ENCODE results near the gene PLPPR2.

Gene PLPPR2

GRCh38 chr19:11364296-11364904, 9.2 kb downstream of the PLPPR2 start:
- Histone ChIP-seq H3K4me3 (ENCODE audit: low read length) (no peak overlapping the region), H3K9ac (ENCODE audit: low read depth, low read length) (no peak overlapping the region), H3K9me3 (ENCODE audit: insufficient read depth, low read depth, low read length) (no peaks in the 10 kb centered on the region), H3K4me1 (ENCODE audit: insufficient read depth, low read length) (peaks cover 2% of the 10 kb centered on the region; the same call in 1 of the 2 replicates), H3K27ac (ENCODE audit: low read length) (no peak overlapping the region), H3K27me3 (ENCODE audit: insufficient read depth, low read length) (peaks cover 14% of the 10 kb centered on the region; the same call in 1 of the 2 replicates), H3K36me3 (ENCODE audit: insufficient read depth, low read depth, low read length) (no peaks in the 10 kb centered on the region)

DNA sequence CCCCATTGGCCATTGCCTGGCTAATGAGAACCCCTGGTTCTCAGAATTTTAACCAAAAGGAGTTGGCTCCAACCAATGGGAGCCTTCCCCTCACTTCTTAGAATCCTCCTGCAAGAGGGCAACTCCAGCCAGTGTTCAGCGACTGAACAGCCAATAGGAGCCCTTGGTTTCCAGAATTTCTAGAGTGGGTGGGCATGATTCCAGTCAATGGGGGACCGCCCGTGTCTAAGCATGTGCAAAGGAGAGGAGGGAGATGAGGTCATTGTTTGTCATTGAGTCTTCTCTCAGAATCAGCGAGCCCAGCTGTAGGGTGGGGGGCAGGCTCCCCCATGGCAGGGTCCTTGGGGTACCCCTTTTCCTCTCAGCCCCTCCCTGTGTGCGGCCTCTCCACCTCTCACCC, 9.7 kb downstream of the PLPPR2 start:
- Histone ChIP-seq H3K27me3 (ENCODE audit: insufficient read depth, low read length) (peaks cover 10% of the 10 kb centered on the region; the same call in 1 of the 2 replicates), H3K4me1 (ENCODE audit: insufficient read depth, low read length) (peaks cover 2% of the 10 kb centered on the region; the same call in 1 of the 2 replicates), H3K36me3 (ENCODE audit: insufficient read depth, low read depth, low read length) (no peaks in the 10 kb centered on the region), H3K27ac (ENCODE audit: low read length) (no peak overlapping the region), H3K4me3 (ENCODE audit: low read length) (no peak overlapping the region), H3K9me3 (ENCODE audit: insufficient read depth, low read depth, low read length) (no peaks in the 10 kb centered on the region), H3K9ac (ENCODE audit: low read depth, low read length) (no peak overlapping the region)

DNA sequence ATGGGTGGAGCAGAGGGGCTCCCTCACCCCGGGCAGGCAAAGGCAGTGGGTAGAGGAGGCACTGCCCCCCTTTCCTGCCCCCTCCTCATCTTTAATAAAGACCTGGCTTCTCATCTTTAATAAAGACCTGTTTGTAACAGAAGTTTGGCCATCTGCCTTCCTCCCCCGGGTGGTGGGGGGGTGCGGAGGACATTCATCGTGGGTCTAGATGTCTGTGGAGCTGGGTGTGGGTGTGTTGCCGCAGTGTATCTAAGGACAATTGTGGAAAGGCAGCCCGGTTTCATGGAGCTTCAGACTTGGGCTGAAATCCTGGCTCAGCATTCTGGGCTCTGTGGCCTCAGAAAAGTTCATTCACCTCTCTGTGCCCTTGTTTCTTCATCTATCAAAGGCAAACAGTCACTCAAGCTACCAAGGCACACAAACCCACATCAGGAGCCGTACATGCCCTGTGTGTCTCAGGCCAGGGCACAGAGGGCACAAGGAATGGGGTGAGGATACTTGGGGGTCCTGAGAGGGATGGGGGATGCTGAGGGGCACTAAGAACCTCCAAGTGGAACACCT, 10.4 kb downstream of the PLPPR2 start:
- Histone ChIP-seq H3K36me3 (ENCODE audit: insufficient read depth, low read depth, low read length) (no peaks in the 10 kb centered on the region), H3K27ac (ENCODE audit: low read length) (no peak overlapping the region), H3K4me1 (ENCODE audit: insufficient read depth, low read length) (peaks cover 2% of the 10 kb centered on the region; the same call in 1 of the 2 replicates), H3K9ac (ENCODE audit: low read depth, low read length) (no peak overlapping the region), H3K4me3 (ENCODE audit: low read length) (no peak overlapping the region), H3K27me3 (ENCODE audit: insufficient read depth, low read length) (peaks cover 6% of the 10 kb centered on the region; the same call in 1 of the 2 replicates), H3K9me3 (ENCODE audit: insufficient read depth, low read depth, low read length) (no peaks in the 10 kb centered on the region)

DNA sequence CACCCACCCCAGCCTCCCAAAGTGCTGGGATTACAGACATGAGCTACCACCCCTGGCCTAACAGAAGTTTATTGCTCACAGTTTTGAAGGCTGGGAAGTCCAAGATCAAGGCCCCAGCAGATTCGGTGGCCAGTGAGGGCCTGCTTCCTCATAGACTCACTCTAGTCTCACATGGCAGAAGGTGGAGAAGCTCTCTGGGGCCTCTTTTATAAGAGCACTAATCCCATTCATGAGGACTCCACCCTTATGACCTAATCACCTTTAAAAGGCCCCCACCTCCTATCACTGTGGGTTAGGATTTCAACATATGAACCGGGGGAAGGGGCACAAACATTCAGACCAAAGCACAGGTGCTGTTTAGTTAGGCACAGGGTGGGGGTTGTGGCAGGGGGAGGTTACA, 12.3 kb downstream of the PLPPR2 start:
- H3K27me3 ChIP-seq (ENCODE audit: insufficient read depth, low read length) = no peaks in the 10 kb centered on the region
- H3K27ac ChIP-seq (ENCODE audit: low read length) = no peak overlapping the region

GRCh38 chr19:11370744-11371143, 15.5 kb downstream of the PLPPR2 start:
- no peaks in the 10 kb centered on the region for H3K27me3 ChIP-seq (ENCODE audit: insufficient read depth, low read length)
- H3K27ac ChIP-seq (ENCODE audit: low read length) = no peak overlapping the region
- H3K9me3 ChIP-seq (ENCODE audit: insufficient read depth, low read depth, low read length) = no peaks in the 10 kb centered on the region
- no peak overlapping the region for H3K9ac ChIP-seq (ENCODE audit: low read depth, low read length)
- peaks cover 3% of the 10 kb centered on the region; the same call in 1 of the 2 replicates for H3K4me1 ChIP-seq (ENCODE audit: insufficient read depth, low read length)
- H3K4me3 ChIP-seq (ENCODE audit: low read length) = no peak overlapping the region
- H3K36me3 ChIP-seq (ENCODE audit: insufficient read depth, low read depth, low read length) = no peaks in the 10 kb centered on the region

More for the DNA sequence above, 12.3 kb downstream of the PLPPR2 start:
- Histone ChIP-seq H3K9me3 (ENCODE audit: insufficient read depth, low read depth, low read length) (no peaks in the 10 kb centered on the region), H3K9ac (ENCODE audit: low read depth, low read length) (no peak overlapping the region), H3K36me3 (ENCODE audit: insufficient read depth, low read depth, low read length) (no peaks in the 10 kb centered on the region), H3K4me3 (ENCODE audit: low read length) (no peak overlapping the region), H3K4me1 (ENCODE audit: insufficient read depth, low read length) (no peaks in the 10 kb centered on the region)

GRCh38 chr19:11373166-11373884, 18.1 kb downstream of the PLPPR2 start:
- Histone ChIP-seq H3K27ac (ENCODE audit: low read length) (no peak overlapping the region), H3K9ac (ENCODE audit: low read depth, low read length) (no peak overlapping the region), H3K36me3 (ENCODE audit: insufficient read depth, low read depth, low read length) (no peaks in the 10 kb centered on the region), H3K9me3 (ENCODE audit: insufficient read depth, low read depth, low read length) (no peaks in the 10 kb centered on the region), H3K4me3 (ENCODE audit: low read length) (peak overlapping the region; percentile 79; the same call in 1 of the 2 replicates), H3K4me1 (ENCODE audit: insufficient read depth, low read length) (peaks cover 4% of the 10 kb centered on the region; the same call in 1 of the 2 replicates), H3K27me3 (ENCODE audit: insufficient read depth, low read length) (no peaks in the 10 kb centered on the region)

- H3K9ac ChIP-seq (ENCODE audit: low read depth, low read length) = no peak overlapping the region; the same call in 1 of the 2 replicates
- no peaks in the 10 kb centered on the region for H3K9me3 ChIP-seq (ENCODE audit: insufficient read depth, low read depth, low read length)
- H3K4me3 ChIP-seq (ENCODE audit: low read length) = peak overlapping the region; percentile 79
- peaks cover 4% of the 10 kb centered on the region; the same call in 1 of the 2 replicates for H3K4me1 ChIP-seq (ENCODE audit: insufficient read depth, low read length)
- no peaks in the 10 kb centered on the region for H3K36me3 ChIP-seq (ENCODE audit: insufficient read depth, low read depth, low read length)
- H3K27me3 ChIP-seq (ENCODE audit: insufficient read depth, low read length) = no peaks in the 10 kb centered on the region
- no peak overlapping the region for H3K27ac ChIP-seq (ENCODE audit: low read length)
Measured at GRCh38 chr19:11373885-11374432, 18.7 kb downstream of the PLPPR2 start.

GRCh38 chr19:11374433-11375142, 19.4 kb downstream of the PLPPR2 start, which contains the start of gene SWSAP1:
Gene SWSAP1, plus strand, starts transcription at chr19:11374666. Its CDS starts 15 bp downstream, at chr19:11374681.
- Histone ChIP-seq H3K9ac (ENCODE audit: low read depth, low read length) (peak within 1 kb of the TSS; percentile 91), H3K36me3 (ENCODE audit: insufficient read depth, low read depth, low read length) (no peaks in the 10 kb centered on the region), H3K9me3 (ENCODE audit: insufficient read depth, low read depth, low read length) (no peaks in the 10 kb centered on the region), H3K27me3 (ENCODE audit: insufficient read depth, low read length) (no peaks in the 10 kb centered on the region), H3K27ac (ENCODE audit: low read length) (peak within 1 kb of the TSS; percentile 80), H3K4me1 (ENCODE audit: insufficient read depth, low read length) (peaks cover 4% of the 10 kb centered on the region; the same call in 1 of the 2 replicates), H3K4me3 (ENCODE audit: low read length) (peak within 1 kb of the TSS; percentile 79)

- peaks cover 7% of the 10 kb centered on the region; the same call in 1 of the 2 replicates for H3K4me1 ChIP-seq (ENCODE audit: insufficient read depth, low read length)
- H3K9ac ChIP-seq (ENCODE audit: low read depth, low read length) = peak overlapping the region; percentile 68; the same call in 1 of the 2 replicates
Measured at GRCh38 chr19:11375143-11375948, 20.1 kb downstream of the PLPPR2 start.

DNA sequence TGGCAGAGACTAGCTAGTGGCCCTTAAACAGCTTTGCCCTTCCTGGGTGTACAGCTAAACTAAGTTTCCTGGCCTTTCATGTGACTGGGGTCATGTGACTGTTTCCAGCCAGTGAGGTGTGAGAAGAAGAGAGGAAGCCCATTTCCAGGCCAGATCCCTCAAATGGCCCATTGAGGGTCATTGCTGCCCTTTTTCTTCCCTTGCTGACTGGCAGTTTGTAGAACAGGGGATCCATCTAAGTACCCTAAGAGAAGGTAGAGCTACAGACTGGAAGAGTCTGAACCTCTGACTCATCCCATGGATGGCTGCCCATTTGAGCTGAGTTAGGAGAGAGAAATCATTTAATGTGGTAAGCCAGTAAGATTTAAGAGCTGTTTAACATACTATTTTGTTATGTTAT, 22.0 kb downstream of the PLPPR2 start:
- Histone ChIP-seq H3K9me3 (ENCODE audit: insufficient read depth, low read depth, low read length) (no peaks in the 10 kb centered on the region), H3K27me3 (ENCODE audit: insufficient read depth, low read length) (no peaks in the 10 kb centered on the region; the same call in 1 of the 2 replicates), H3K36me3 (ENCODE audit: insufficient read depth, low read depth, low read length) (no peaks in the 10 kb centered on the region), H3K27ac (ENCODE audit: low read length) (no peak overlapping the region), H3K4me3 (ENCODE audit: low read length) (no peak overlapping the region), H3K4me1 (ENCODE audit: insufficient read depth, low read length) (peaks cover 7% of the 10 kb centered on the region; the same call in 1 of the 2 replicates), H3K9ac (ENCODE audit: low read depth, low read length) (no peak overlapping the region)

More at GRCh38 chr19:11375143-11375948, 20.1 kb downstream of the PLPPR2 start:
- no peaks in the 10 kb centered on the region for H3K36me3 ChIP-seq (ENCODE audit: insufficient read depth, low read depth, low read length)
- H3K27ac ChIP-seq (ENCODE audit: low read length) = peak overlapping the region; percentile 77
- no peaks in the 10 kb centered on the region for H3K9me3 ChIP-seq (ENCODE audit: insufficient read depth, low read depth, low read length)
- no peaks in the 10 kb centered on the region for H3K27me3 ChIP-seq (ENCODE audit: insufficient read depth, low read length)
- peak overlapping the region; percentile 79 for H3K4me3 ChIP-seq (ENCODE audit: low read length)

Data from iPS-20b (cell line).